IPS-18a (cell line): Measurements from ENCODE around the gene BMAL1.
"Not testable (repeated sequence)": the region's sequence is repeated elsewhere in the genome, so short reads cannot be mapped to it uniquely, and the experiment has no call there.

Source experiments
- H3K27ac ChIP-seq: one replicate; pipeline ENCODE4 v1.5.1; 2013; ENCODE audit warnings: low read length
- H3K27me3 ChIP-seq: one replicate; pipeline ENCODE4 v1.6.1; 2013; ENCODE audit warnings: mild to moderate bottlenecking, low read length; ENCODE audit not compliant: control insufficient read depth, insufficient read depth
- H3K36me3 ChIP-seq: one replicate; pipeline ENCODE4 v1.6.1; 2013; ENCODE audit warnings: low read depth, low read length; ENCODE audit not compliant: control insufficient read depth
- H3K4me1 ChIP-seq: one replicate; pipeline ENCODE4 v1.6.1; 2013; ENCODE audit warnings: low read depth, low read length; ENCODE audit not compliant: control insufficient read depth
- H3K4me3 ChIP-seq: one replicate; pipeline ENCODE4 v1.5.1; 2013; ENCODE audit warnings: low read length
- H3K9ac ChIP-seq: one replicate; pipeline ENCODE4 v1.6.1; 2013; ENCODE audit warnings: mild to moderate bottlenecking, low read length, moderate library complexity
- H3K9me3 ChIP-seq: one replicate; pipeline ENCODE4 v1.6.1; 2013; ENCODE audit warnings: low read depth, low read length; ENCODE audit not compliant: control insufficient read depth

The BMAL1 gene

GRCh38 chr11:13376838-13377237 lies 99.2 kb downstream of the BMAL1 start:
- H3K27me3 ChIP-seq = no peaks in the 10 kb centered on the region
- H3K4me3 ChIP-seq = no peak overlapping the region
- no peak overlapping the region for H3K27ac ChIP-seq
- H3K36me3 ChIP-seq = no peaks in the 10 kb centered on the region
- no peaks in the 10 kb centered on the region for H3K4me1 ChIP-seq
- H3K9ac ChIP-seq = no peak overlapping the region
- no peaks in the 10 kb centered on the region for H3K9me3 ChIP-seq

- no peaks in the 10 kb centered on the region for H3K4me1 ChIP-seq
- no peak overlapping the region for H3K27ac ChIP-seq
- H3K36me3 ChIP-seq = no peaks in the 10 kb centered on the region
- no peaks in the 10 kb centered on the region for H3K27me3 ChIP-seq
- H3K4me3 ChIP-seq = no peak overlapping the region
- no peaks in the 10 kb centered on the region for H3K9me3 ChIP-seq
- no peak overlapping the region for H3K9ac ChIP-seq
Observed at GRCh38 chr11:13378316-13378715, 100.7 kb downstream of the BMAL1 start.

DNA sequence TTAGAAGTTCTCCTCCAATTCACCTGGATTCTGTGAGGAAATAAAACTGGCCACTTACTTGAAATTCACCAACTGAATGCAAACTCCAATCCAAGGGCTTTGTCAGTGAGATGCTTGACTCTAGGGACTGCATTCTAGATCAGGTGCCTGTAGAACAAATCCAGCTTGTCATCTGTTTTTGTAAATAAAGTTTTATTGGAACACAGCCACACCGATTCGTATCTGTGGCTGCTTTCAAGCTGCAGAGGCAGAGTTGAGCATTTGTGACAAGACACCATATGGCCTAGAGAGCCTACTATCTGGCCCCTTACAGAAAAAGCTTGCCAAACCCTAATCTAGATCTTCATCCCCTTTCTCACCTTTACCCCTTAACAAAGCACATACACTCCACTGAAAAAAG lies 103.1 kb downstream of the BMAL1 start:
- no peaks in the 10 kb centered on the region for H3K9me3 ChIP-seq
- no peaks in the 10 kb centered on the region for H3K36me3 ChIP-seq
- H3K27me3 ChIP-seq = no peaks in the 10 kb centered on the region
- no peak overlapping the region for H3K9ac ChIP-seq
- H3K4me3 ChIP-seq = no peak overlapping the region
- H3K4me1 ChIP-seq = no peaks in the 10 kb centered on the region
- H3K27ac ChIP-seq = no peak overlapping the region

DNA sequence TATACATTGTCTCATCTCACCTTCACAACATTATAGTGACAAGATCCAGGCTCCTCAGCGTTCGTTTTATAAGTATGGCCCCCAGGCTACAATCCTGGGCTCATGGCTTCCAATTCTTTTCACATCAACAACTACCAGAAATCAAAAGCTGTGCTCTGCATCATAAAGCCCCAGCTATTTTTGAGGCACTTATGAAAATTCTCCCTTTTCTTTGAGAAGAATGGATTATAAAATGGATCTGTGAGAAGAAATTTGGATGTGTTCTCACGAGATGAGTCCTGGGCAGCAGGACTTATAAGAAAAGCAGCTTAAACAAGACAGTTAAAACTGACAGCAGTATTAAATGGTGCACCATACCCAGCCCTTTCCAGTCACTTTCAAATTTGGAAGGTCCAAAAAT lies 105.2 kb downstream of the BMAL1 start:
- Histone ChIP-seq H3K9ac (no peak overlapping the region), H3K27ac (no peak overlapping the region), H3K9me3 (no peaks in the 10 kb centered on the region), H3K36me3 (no peaks in the 10 kb centered on the region), H3K4me3 (no peak overlapping the region), H3K27me3 (no peaks in the 10 kb centered on the region), H3K4me1 (no peaks in the 10 kb centered on the region)

DNA sequence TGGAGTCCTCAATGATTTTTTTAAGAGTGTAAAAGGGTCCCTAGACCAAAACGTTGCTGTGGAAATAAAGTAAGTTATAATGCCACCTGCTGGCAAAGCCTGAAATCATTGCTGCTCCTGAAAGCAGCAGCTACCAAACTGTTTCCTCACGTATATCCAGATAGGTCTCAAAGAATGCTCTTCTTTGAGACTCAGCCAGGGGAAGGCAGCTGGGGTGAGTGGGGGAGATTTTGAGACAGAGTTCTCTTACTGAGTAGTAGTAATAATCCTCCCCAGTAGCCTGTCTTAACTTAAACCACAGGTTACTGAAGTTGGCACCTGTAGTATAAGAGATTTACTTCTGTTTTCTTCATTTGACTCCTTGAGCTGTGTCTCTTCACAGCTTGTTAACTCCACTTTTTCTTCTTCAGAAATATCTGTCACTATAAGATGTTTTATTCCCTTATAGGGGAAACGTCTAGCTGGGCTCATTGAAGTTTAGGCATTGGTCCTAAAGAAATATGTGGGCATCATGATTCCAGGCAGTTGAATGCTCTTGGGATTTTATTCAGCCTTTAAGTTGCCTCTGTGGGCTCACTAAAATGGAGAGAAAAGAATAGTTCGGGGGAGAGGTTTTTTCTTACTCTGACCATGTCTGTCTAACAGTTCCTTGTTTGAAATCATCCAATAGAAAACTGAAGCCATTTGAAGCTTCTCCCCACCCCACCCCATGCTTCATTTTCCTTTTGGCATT lies 107.5 kb downstream of the BMAL1 start:
- Histone ChIP-seq H3K9ac (no peak overlapping the region), H3K27ac (no peak overlapping the region), H3K4me1 (no peaks in the 10 kb centered on the region), H3K9me3 (no peaks in the 10 kb centered on the region), H3K27me3 (no peaks in the 10 kb centered on the region), H3K4me3 (no peak overlapping the region), H3K36me3 (peaks cover 11% of the 10 kb centered on the region)

DNA sequence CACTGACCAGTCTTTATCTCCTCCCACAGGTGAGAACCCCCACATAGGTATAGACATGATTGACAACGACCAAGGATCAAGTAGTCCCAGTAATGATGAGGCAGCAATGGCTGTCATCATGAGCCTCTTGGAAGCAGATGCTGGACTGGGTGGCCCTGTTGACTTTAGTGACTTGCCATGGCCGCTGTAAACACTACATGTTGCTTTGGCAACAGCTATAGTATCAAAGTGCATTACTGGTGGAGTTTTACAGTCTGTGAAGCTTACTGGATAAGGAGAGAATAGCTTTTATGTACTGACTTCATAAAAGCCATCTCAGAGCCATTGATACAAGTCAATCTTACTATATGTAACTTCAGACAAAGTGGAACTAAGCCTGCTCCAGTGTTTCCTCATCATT lies 109.0 kb downstream of the BMAL1 start:
- Histone ChIP-seq H3K9me3 (no peaks in the 10 kb centered on the region), H3K4me1 (no peaks in the 10 kb centered on the region), H3K27ac (no peak overlapping the region), H3K27me3 (no peaks in the 10 kb centered on the region), H3K9ac (no peak overlapping the region), H3K4me3 (no peak overlapping the region), H3K36me3 (peaks cover 11% of the 10 kb centered on the region)

DNA sequence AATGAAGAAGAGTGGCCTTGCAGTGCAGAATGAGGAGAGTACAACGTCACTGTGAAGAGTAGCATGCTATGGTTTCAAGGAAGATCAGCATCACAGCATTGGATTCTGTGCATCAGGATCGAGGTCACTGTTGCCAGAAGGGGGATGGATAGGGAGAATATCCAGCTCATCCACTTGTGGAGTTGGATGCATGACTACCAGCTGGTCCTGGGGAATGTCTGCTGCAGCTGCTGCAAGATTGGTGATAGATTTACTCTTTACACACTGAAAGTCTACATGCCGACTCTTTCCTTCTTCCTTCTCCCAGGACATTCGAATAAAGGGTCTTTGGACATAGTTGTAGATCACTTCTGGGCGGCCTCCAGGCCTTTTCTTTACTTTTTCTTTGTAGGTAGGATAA lies 111.2 kb downstream of the BMAL1 start:
- H3K27me3 ChIP-seq = no peaks in the 10 kb centered on the region
- no peak overlapping the region for H3K27ac ChIP-seq
- H3K9ac ChIP-seq = no peak overlapping the region
- H3K9me3 ChIP-seq = no peaks in the 10 kb centered on the region
- no peaks in the 10 kb centered on the region for H3K4me1 ChIP-seq
- peaks cover 11% of the 10 kb centered on the region for H3K36me3 ChIP-seq
- H3K4me3 ChIP-seq = no peak overlapping the region

- H3K9ac ChIP-seq = no peak overlapping the region
- H3K27me3 ChIP-seq = no peaks in the 10 kb centered on the region
- peaks cover 11% of the 10 kb centered on the region for H3K36me3 ChIP-seq
- H3K9me3 ChIP-seq = no peaks in the 10 kb centered on the region
- H3K27ac ChIP-seq = no peak overlapping the region
- no peaks in the 10 kb centered on the region for H3K4me1 ChIP-seq
- no peak overlapping the region for H3K4me3 ChIP-seq
Observed at GRCh38 chr11:13391217-13391616, 113.6 kb downstream of the BMAL1 start.

DNA sequence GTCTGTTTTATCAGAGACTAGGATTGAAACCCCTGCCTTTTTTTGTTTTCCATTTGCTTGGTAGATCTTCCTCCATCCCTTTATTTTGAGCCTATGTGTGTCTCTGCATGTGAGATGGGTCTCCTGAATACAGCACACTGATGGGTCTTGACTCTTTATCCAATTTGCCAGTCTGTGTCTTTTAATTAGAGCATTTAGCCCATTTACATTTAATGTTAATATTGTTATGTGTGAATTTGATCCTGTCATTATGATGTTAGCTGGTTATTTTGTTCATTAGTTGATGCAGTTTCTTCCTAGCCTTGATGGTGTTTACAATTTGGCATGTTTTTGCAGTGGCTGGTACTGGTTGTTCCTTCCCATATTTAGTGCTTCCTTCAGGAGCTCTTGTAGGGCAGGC lies 120.7 kb downstream of the BMAL1 start:
- not testable (repeated sequence) for H3K27ac ChIP-seq, H3K9me3 ChIP-seq, H3K27me3 ChIP-seq, H3K9ac ChIP-seq, H3K36me3 ChIP-seq, H3K4me3 ChIP-seq, H3K4me1 ChIP-seq

- no peaks in the 10 kb centered on the region for H3K4me1 ChIP-seq
- H3K9me3 ChIP-seq = peaks cover 6% of the 10 kb centered on the region
- H3K36me3 ChIP-seq = peaks cover 3% of the 10 kb centered on the region
- H3K27ac ChIP-seq = no peak overlapping the region
- no peak overlapping the region for H3K9ac ChIP-seq
- H3K4me3 ChIP-seq = no peak overlapping the region
- H3K27me3 ChIP-seq = no peaks in the 10 kb centered on the region
Observed at GRCh38 chr11:13405220-13405619, 127.6 kb downstream of the BMAL1 start.

GRCh38 chr11:13415201-13415600 lies 137.6 kb downstream of the BMAL1 start:
- H3K4me1 ChIP-seq = no peaks in the 10 kb centered on the region

DNA sequence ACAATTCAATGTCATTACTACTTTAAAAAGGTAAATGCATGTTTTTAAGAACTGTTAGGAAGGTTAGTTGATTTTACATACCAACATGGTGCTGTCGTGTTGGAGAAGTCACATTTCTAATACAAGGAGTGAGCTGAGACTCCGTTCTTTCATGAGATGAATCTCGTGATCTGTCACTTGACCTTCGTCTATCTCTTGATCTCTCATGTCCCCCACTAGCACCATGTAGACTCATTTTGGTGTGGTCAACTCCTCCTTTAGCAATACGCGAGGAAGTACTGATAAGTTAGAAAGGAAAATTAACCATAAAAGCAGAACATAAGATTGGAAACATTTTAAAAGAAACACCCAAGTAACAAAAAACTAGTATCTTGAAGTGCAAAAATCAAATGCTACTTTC lies 144.0 kb downstream of the BMAL1 start:
- Histone ChIP-seq H3K9ac (no peak overlapping the region), H3K36me3 (no peaks in the 10 kb centered on the region), H3K27me3 (no peaks in the 10 kb centered on the region), H3K4me1 (no peaks in the 10 kb centered on the region), H3K27ac (no peak overlapping the region), H3K9me3 (no peaks in the 10 kb centered on the region), H3K4me3 (no peak overlapping the region)

More at GRCh38 chr11:13415201-13415600, 137.6 kb downstream of the BMAL1 start:
- H3K27me3 ChIP-seq = no peaks in the 10 kb centered on the region
- no peaks in the 10 kb centered on the region for H3K9me3 ChIP-seq
- no peak overlapping the region for H3K4me3 ChIP-seq
- H3K9ac ChIP-seq = no peak overlapping the region
- peaks cover 10% of the 10 kb centered on the region for H3K36me3 ChIP-seq
- H3K27ac ChIP-seq = no peak overlapping the region
